Activated CD8-positive, alpha-beta memory T cell treated with anti-CD3 and anti-CD28 coated beads for 36 hours (primary cell): ENCODE results near the gene EFCAB14. TPM values are rescaled to one million over a fixed set of nuclear protein-coding genes. Genes with fewer than 3 reads are reported as not detected.
"Not testable (repeated sequence)": the region's sequence is repeated elsewhere in the genome, so short reads cannot be mapped to it uniquely, and the experiment has no call there.

Experiments used
- CTCF ChIA-PET: fragments of 350-600 bp; sonication (Branson Sonifier 250); formaldehyde crosslinking; loops from one replicate; lab custom pipeline; 2021; ENCODE audit warnings: antibody characterized with exemption; lab: Charles Lee
- POLR2A ChIA-PET: fragments of 350-600 bp; sonication (Branson Sonifier 250); formaldehyde crosslinking; loops from one replicate; lab custom pipeline; 2021; ENCODE audit warnings: antibody characterized with exemption; lab: Charles Lee
- total RNA-seq, 2 experiments: library from RNA; stranded (reverse); gene quantifications; one replicate each; pipeline ENCODE4 v1.2.3, GENCODE V29; 2021

Gene EFCAB14
- total RNA-seq, 2 experiments from 2014 or later = 44.9 to 45.6 TPM

- ChIA-PET POLR2A (no interaction called here), CTCF (interaction anchor here (1.0 to 2.0 kb wide), 4 partner anchors 11 to 192 kb away, joined by 3 to 8 read pairs (median 4); no protein-coding TSS in a partner anchor)
These were observed 6.2 kb upstream of the EFCAB14 start for GRCh38 chr1:46724991-46725735.

GRCh38 chr1:46723901-46724300 is 5.0 kb upstream of the EFCAB14 start:
- CTCF ChIA-PET = interaction anchor here (1.0 to 2.0 kb wide), 2 partner anchors 189 to 191 kb away, joined by 3 to 8 read pairs; a partner anchor contains a TSS
- POLR2A ChIA-PET = no interaction called here

GRCh38 chr1:46721686-46722205 is 2.8 kb upstream of the EFCAB14 start:
- POLR2A ChIA-PET = no interaction called here
- CTCF ChIA-PET = interaction anchor here (0.6 kb wide), 1 partner anchor 17 kb away, joined by 4 read pairs; no protein-coding TSS in a partner anchor

GRCh38 chr1:46721204-46721603 is 2.3 kb upstream of the EFCAB14 start:
- ChIA-PET POLR2A (no interaction called here), CTCF (interaction anchor here (0.6 kb wide), 1 partner anchor 17 kb away, joined by 4 read pairs; no protein-coding TSS in a partner anchor)

- POLR2A ChIA-PET, CTCF ChIA-PET: not testable (repeated sequence)
These were observed 1.4 kb upstream of the EFCAB14 start for GRCh38 chr1:46720319-46720718.

GRCh38 chr1:46719689-46720088 is 775 bp upstream of the EFCAB14 start:
- ChIA-PET CTCF (interaction anchor here (0.6 to 1.0 kb wide), 2 partner anchors 42 to 95 kb away, joined by 3 to 4 read pairs; no protein-coding TSS in a partner anchor), POLR2A (interaction anchor here (1.5 kb wide), 1 partner anchor 53 kb away, joined by 7 read pairs; no protein-coding TSS in a partner anchor)

GRCh38 chr1:46718340-46718726 is 581 bp downstream of the EFCAB14 start:
- ChIA-PET POLR2A (interaction anchor here (1.5 kb wide), 1 partner anchor 51 kb away, joined by 7 read pairs; no protein-coding TSS in a partner anchor), CTCF (interaction anchor here (0.7 kb wide), 1 partner anchor 234 kb away, joined by 3 read pairs; no protein-coding TSS in a partner anchor)

GRCh38 chr1:46717654-46718053 is 1.3 kb downstream of the EFCAB14 start:
- CTCF ChIA-PET = no interaction called here

GRCh38 chr1:46714976-46715375 is 3.9 kb downstream of the EFCAB14 start:
- CTCF ChIA-PET = interaction anchor here (0.6 kb wide), 1 partner anchor 16 kb away, joined by 3 read pairs; no protein-coding TSS in a partner anchor
- POLR2A ChIA-PET = no interaction called here

More at GRCh38 chr1:46717654-46718053, 1.3 kb downstream of the EFCAB14 start:
- POLR2A ChIA-PET = no interaction called here

- CTCF ChIA-PET = no interaction called here
- POLR2A ChIA-PET = interaction anchor here (0.6 kb wide), 1 partner anchor 729 kb away, joined by 3 read pairs; no protein-coding TSS in a partner anchor
These were observed 10.8 kb downstream of the EFCAB14 start for GRCh38 chr1:46708121-46708520.

GRCh38 chr1:46705408-46705807 is 13.5 kb downstream of the EFCAB14 start:
- CTCF ChIA-PET = no interaction called here
- POLR2A ChIA-PET = no interaction called here

GRCh38 chr1:46703927-46704641 is 14.8 kb downstream of the EFCAB14 start:
- ChIA-PET POLR2A (no interaction called here), CTCF (interaction anchor here (0.7 kb wide), 1 partner anchor 18 kb away, joined by 4 read pairs; no protein-coding TSS in a partner anchor)

- POLR2A ChIA-PET = no interaction called here
- CTCF ChIA-PET = no interaction called here
These were observed 19.2 kb downstream of the EFCAB14 start for GRCh38 chr1:46699666-46700065.

- CTCF ChIA-PET = no interaction called here
These were observed 21.9 kb downstream of the EFCAB14 start for GRCh38 chr1:46697053-46697452.

GRCh38 chr1:46694676-46695075 is 24.2 kb downstream of the EFCAB14 start:
- CTCF ChIA-PET, POLR2A ChIA-PET: not testable (repeated sequence)

More at GRCh38 chr1:46697053-46697452, 21.9 kb downstream of the EFCAB14 start:
- POLR2A ChIA-PET = no interaction called here

GRCh38 chr1:46692811-46693770 is 25.8 kb downstream of the EFCAB14 start:
- ChIA-PET CTCF (no interaction called here), POLR2A (no interaction called here)

GRCh38 chr1:46691997-46692790 is 26.7 kb downstream of the EFCAB14 start:
- POLR2A ChIA-PET = no interaction called here
- CTCF ChIA-PET = no interaction called here
